Occipital lobe (tissue), 3 donors: Measurements from ENCODE around the gene SEPTIN6. TPM values are rescaled to one million over a fixed set of nuclear protein-coding genes. Genes with fewer than 3 reads are reported as not detected.
A peak's percentile ranks its signal among the peaks of the same experiment; 100 is the strongest.

Source experiments
- DNase-seq: peaks from one replicate; lab custom pipeline; 2025; lab: John Stamatoyannopoulos, UW
- small RNA-seq: library from RNA; depleted of rRNA; stranded (forward); fragments of <200 nt; gene quantifications from one replicate; pipeline ENCODE3, GENCODE V24; 2014
- total RNA-seq: library from RNA; depleted of rRNA; stranded (reverse); fragments of >200 nt; gene quantifications from one replicate; pipeline ENCODE4 v1.2.3, GENCODE V29; 2014

Gene SEPTIN6
- total RNA-seq, 1 donor from 2014 or later = 43.0 TPM

DNA sequence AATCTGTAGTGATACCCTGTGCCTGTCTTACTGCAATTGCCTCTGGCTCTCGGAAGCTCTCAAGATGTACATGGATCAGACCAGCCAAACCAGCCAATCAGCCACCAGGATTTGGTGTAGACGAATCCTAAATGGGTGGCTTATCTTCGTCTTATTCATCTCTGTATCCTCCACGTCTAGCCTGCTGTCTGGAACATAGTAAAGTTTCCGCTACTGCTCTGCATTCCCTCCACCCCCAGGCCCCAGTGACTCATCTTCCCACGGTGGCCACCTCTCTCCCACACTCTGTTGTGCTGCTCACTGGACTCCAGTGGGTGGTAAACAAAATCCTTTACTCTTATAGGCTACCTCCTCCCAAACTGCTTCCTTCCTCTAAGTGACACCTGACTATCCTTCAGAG, 37.8 kb downstream of the SEPTIN6 start:
- peak; percentile 28 for DNase-seq

DNA sequence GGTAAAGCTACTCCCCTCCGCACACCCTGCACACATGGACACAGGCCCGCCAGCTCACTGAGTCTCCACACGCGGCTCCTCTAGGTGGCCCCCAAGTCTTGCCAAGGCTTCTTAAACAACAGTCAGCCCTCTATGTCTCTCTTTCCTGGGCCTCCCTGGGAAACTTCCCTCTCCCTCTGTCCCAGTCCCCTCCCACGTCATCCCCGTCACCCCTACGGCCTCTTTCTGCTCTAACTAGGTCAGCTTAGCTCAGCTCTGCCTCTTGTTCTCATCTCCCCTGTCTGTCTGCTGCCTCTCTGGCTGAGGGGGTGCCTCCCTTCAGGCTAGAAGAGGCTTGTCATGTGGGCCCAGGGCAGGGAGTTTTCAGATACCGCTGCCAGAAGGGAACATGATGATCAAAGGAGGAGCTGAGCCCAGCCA, 38.8 kb downstream of the SEPTIN6 start:
- peak; percentile 1 for DNase-seq

DNA sequence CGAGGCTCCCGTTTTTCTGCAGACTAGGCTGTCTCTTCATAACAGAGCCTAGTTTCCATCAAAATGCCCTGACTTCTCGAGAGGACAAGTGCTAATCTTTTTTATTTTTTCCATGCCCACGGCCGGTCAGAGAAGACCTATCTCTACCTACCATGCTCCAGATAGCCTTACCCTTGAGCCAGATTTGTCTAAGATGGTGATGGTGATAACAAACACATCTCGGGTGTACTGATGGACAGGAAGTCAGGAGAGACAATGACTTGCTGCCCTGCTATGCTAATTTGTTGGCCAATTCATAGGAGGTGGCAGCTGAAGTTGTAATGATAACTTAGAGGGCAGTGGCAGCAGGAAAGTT, 44.6 kb downstream of the SEPTIN6 start:
- DNase-seq = no peak

DNA sequence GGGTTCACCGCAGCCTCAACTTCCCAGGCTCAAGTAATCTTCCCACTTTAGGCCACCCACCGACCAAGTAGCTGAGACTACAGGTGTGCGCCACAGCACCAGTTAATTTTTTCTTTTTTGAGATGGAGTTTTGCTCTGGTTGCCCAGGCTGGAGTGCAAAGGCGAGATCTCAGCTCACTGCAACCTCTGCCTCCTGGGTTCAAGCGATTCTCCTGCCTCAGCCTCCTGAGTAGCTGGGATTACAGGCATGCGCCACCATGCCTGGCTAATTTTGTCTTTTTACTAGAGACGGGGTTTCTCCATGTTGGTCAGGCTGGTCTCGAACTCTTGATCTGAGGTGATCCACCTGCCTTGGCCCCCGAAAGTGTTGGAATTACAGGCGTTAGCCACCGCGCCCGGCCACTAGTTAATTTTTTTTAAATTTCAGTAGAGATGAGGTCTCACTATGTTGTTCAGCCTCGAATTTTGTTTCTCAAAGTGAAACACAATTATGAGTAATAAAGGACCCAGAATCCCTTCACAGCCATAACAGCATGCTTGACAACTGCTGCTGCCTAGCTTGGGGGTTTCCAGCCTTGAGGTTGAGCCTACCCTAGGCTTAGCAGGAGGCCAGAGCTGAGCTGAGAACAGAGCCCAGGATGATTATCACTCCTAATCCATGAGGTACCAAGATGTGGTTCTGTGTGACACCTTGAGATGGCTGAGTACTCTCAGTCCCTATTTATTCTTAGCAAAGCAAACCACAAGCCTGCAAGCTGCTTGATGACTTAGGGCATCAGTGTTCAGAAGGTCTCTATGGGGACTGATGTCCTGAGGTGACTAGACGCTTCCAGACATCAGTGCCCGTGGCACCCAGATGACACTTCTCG, 45.2 kb downstream of the SEPTIN6 start:
- no peak for DNase-seq

DNA sequence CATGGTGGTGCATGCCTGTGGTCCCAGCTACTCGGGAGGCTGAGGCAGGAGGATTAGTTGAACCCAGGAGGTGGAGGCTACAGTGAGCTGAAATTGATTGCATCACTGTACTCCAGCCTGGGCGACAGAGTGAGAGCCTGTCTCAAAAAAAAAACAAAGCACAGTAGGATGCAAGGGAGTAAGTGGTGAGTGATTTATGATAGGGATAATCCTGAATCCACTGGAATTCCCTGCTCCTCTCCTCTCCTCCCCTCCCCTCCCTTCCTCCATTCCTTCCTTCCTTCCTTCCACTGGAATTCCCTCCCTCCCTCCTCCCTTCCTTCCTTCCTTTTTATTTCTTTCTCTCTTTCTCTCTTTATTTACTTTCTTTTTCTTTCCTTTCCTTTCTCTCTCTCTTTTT, 45.9 kb downstream of the SEPTIN6 start:
- DNase-seq = no peak

DNA sequence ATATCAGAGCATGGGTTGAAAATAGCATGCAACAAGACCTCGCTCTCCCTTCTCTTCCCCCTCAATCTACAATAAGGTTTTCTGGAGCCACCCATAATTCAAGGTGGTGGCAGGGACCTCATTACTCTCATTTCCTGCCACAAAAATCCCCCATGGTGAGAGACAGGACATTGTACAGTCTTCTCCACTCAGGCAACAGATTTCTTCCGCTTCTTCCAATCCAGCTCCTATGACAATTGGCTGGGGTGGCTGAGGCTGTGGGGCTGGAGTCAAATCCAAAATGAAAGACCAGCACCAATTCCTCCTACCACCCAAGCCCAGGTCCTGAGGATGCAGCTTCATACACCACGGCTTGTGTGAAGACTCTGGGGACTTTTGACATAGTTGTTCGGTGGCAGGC, 46.5 kb downstream of the SEPTIN6 start:
- DNase-seq = no peak

DNA sequence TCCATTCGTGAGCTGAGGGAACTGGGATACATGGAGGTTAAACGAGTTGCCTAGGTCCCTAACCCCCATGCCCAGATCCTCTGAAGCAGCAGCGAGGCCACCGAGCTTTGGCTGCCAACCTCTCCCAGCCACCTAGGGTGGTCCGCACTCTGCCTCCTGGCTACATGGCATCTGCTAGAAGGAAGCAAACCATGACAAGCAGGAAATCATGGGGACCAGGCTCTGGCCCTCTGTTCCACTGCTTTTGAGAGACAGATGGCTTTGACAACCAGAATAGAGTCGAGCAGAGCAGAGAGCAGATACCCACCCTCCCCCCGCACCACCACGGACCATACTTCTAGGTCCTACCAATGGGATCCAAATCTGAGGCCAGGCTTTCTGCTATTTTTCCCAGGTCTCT, 49.3 kb downstream of the SEPTIN6 start:
- DNase-seq = no peak

Small RNA genes lying within 50 kb of the gene (small RNA-seq; reads per million reads assigned to genes)
- gene MIR766 = 22.4 reads per million, percentile 94 among the genes with 10 or more reads in this experiment

Other genes starting within 250 kb of the SEPTIN6 start
- 73.6 TPM for gene SLC25A5, start 224.7 kb downstream of the SEPTIN6 start, total RNA-seq
- 28.1 TPM for gene STEEP1, start 127.8 kb downstream of the SEPTIN6 start, total RNA-seq
- 28.1 TPM for gene UBE2A, start 118.6 kb downstream of the SEPTIN6 start, total RNA-seq
- 14.0 TPM for gene NKRF, start 86.7 kb downstream of the SEPTIN6 start, total RNA-seq
- gene SOWAHD, start 65.4 kb upstream of the SEPTIN6 start, total RNA-seq = not detected
- 2,835 TPM for gene RPL39, start 98.5 kb upstream of the SEPTIN6 start, total RNA-seq
- gene UPF3B, start 159.8 kb upstream of the SEPTIN6 start, total RNA-seq = 3.0 TPM
- gene RNF113A, start 178.6 kb upstream of the SEPTIN6 start, total RNA-seq = 13.7 TPM
- gene NDUFA1, start 178.7 kb upstream of the SEPTIN6 start, total RNA-seq = 28.1 TPM
- gene AKAP14, start 202.7 kb upstream of the SEPTIN6 start, total RNA-seq = 1.4 TPM